ENCODE measurements around the gene ZNF71.

DNA sequence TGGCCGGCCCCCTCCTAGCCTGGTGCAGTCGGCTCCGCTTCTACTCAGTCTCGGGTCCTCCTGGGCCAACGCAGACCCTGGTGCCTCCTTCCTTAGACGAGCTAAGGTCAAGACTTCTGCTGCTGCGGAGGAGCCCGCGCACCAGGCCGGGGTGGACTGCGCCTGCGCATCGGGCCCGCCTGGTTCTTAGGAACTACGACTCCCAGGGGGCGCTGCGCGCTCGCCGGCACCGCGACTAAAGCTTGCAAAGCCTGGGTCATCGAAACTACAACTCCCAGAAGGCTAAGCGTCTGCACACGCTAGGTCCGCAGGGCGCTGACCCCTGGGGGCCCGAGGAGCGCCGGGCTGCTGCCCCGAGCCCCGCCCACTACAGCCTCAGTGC, 76.5 kb downstream of the ZNF71 start, which contains the start of gene ZNF835:
- TF ChIP-seq POLR2A (IDR thresholded peaks at IDR 0.05) (no peak), CTCF (IDR thresholded peaks at IDR 0.05) (peak in 2 of 3 donors; percentile 13 to 19)
